HCT116 (cell line): ENCODE measurements around the gene LRRC4. TPM values are rescaled to one million over a fixed set of nuclear protein-coding genes. Genes with fewer than 3 reads are reported as not detected.

Experiments
- ATAC-seq: fragments of 200-7000 bp; cut with Tn5 transposase; 2 replicates; pipeline ENCODE4 v1.9.1; 2020; ENCODE audit warnings: mild to moderate bottlenecking, moderate library complexity
- BruUV-seq: library from RNA; stranded (reverse); fragments of 400-500 nt; replicated peaks from 2 replicates; lab custom pipeline; 2021; lab: Mats Ljungman, UMichigan
- CTCF ChIA-PET: fragments of 300-600 bp; sonication (Branson Sonifier 250); formaldehyde crosslinking; loops from one replicate; lab custom pipeline; 2021; ENCODE audit warnings: antibody characterized with exemption; lab: Charles Lee
- POLR2A ChIA-PET: fragments of 300-600, 350-600 bp; sonication (Branson Sonifier 250); formaldehyde crosslinking; loops from one replicate; lab custom pipeline; 2021; ENCODE audit warnings: antibody characterized with exemption; lab: Charles Lee
- RAD21 ChIA-PET, 2 experiments: fragments of 300-600 bp; sonication (Branson Sonifier 250); formaldehyde crosslinking; loops; one replicate each; lab custom pipeline; 2023; ENCODE audit warnings: low total read pairs in 2 of 2; ENCODE audit not compliant: uncharacterized antibody in 2 of 2, unreplicated experiment in 2 of 2, low non-redundant PET in 1 of 2; lab: Charles Lee
- DNase-seq: peaks from one replicate; pipeline ENCODE4 v3.0.0-alpha.2; 2010; ENCODE audit warnings: low read depth, low spot score
- H2AFZ ChIP-seq: fragments of 200-600 bp; shearing (Covaris generic), sonication (generic); 2 replicates; pipeline ENCODE4 v1.6.1; 2017; ENCODE audit warnings: low read depth, mixed run types, mixed read lengths, antibody characterized with exemption, low read length; ENCODE audit not compliant: poor library complexity, severe bottlenecking
- H3K27ac ChIP-seq: 2 replicates; pipeline ENCODE4 v1.5.1; 2012; ENCODE audit warnings: low read depth, low read length
- H3K27me3 ChIP-seq: fragments of 200-600 bp; sonication (generic); 2 replicates; pipeline ENCODE4 v1.6.1; 2016; ENCODE audit warnings: mixed run types, low read length, mixed read lengths; ENCODE audit not compliant: insufficient read depth
- H3K36me3 ChIP-seq, 2 experiments: fragments of 200-500 bp in 1 of 2; fragments of 200-600 bp in 1 of 2; sonication (Bioruptor generic) in 1 of 2; sonication (generic) in 1 of 2; 2 replicates each; pipeline versions ENCODE4 v1.5.1 to v1.6.1; 2014 to 2016; ENCODE audit warnings: low read length in 2 of 2, inconsistent platforms in 1 of 2, mixed read lengths in 1 of 2, mixed run types in 1 of 2; ENCODE audit not compliant: insufficient read depth in 2 of 2, control insufficient read depth in 1 of 2
- H3K4me1 ChIP-seq, 2 experiments: fragments of 200-600 bp in 1 of 2; sonication (generic) in 1 of 2; 2 replicates each; pipeline versions ENCODE4 v1.5.1 to v1.6.1; 2012 to 2017; ENCODE audit warnings: low read length in 2 of 2, inconsistent platforms in 1 of 2, mild to moderate bottlenecking in 1 of 2, mixed read lengths in 1 of 2, mixed run types in 1 of 2, moderate library complexity in 1 of 2; ENCODE audit not compliant: insufficient read depth in 2 of 2, control insufficient read depth in 1 of 2
- H3K4me2 ChIP-seq: fragments of 200-600 bp; sonication (generic); 2 replicates; pipeline ENCODE4 v1.6.1; 2017; ENCODE audit warnings: mixed run types, low read length, mixed read lengths
- H3K4me3 ChIP-seq, 2 experiments: fragments of 200-600 bp in 1 of 2; sonication (generic) in 1 of 2; replicated peaks in 1 of 2; 2 replicates each; pipeline ENCODE4 v1.5.1; 2011 to 2016; ENCODE audit warnings: low read length in 2 of 2, control low read depth in 1 of 2, low read depth in 1 of 2, mild to moderate bottlenecking in 1 of 2, mixed read lengths in 1 of 2, mixed run types in 1 of 2
- H3K79me2 ChIP-seq: fragments of 200-600 bp; sonication (generic); 2 replicates; pipeline ENCODE4 v1.6.1; 2017; ENCODE audit warnings: mild to moderate bottlenecking, mixed run types, low read length, moderate library complexity, mixed read lengths; ENCODE audit not compliant: insufficient read depth
- H3K9ac ChIP-seq: fragments of 200-600 bp; sonication (generic); 2 replicates; pipeline ENCODE4 v1.6.1; 2016; ENCODE audit warnings: low read length, mixed read lengths
- H3K9me2 ChIP-seq: fragments of 200-600 bp; sonication (generic), shearing (Covaris generic); 2 replicates; pipeline ENCODE4 v1.6.1; 2017; ENCODE audit warnings: mixed run types, mild to moderate bottlenecking, moderate library complexity; ENCODE audit not compliant: insufficient read depth
- H3K9me3 ChIP-seq, 2 experiments: fragments of 200-500 bp in 1 of 2; fragments of 200-600 bp in 1 of 2; sonication (Bioruptor generic) in 1 of 2; sonication (generic) in 1 of 2; 2 replicates each; pipeline ENCODE4 v1.6.1; 2014 to 2017; ENCODE audit warnings: low read length in 2 of 2, mixed read lengths in 2 of 2, inconsistent platforms in 1 of 2, low read depth in 1 of 2, mild to moderate bottlenecking in 1 of 2, mixed run types in 1 of 2, moderate library complexity in 1 of 2; ENCODE audit not compliant: control insufficient read depth in 1 of 2, insufficient read depth in 1 of 2
- H4K20me1 ChIP-seq: fragments of 200-600 bp; sonication (generic), shearing (Covaris generic); 2 replicates; pipeline ENCODE4 v1.6.1; 2017; ENCODE audit warnings: mixed run types, mild to moderate bottlenecking, moderate library complexity; ENCODE audit not compliant: insufficient read depth
- EZH2 ChIP-seq: fragments of 200-600 bp; sonication (generic); IDR thresholded peaks from 2 replicates; pipeline ENCODE4 v1.6.1; 2017; ENCODE audit warnings: antibody characterized with exemption, mixed run types
- JUND ChIP-seq: IDR thresholded peaks from 2 replicates; pipeline ENCODE4 v1.6.1; 2012
- SIN3A ChIP-seq: IDR thresholded peaks from 2 replicates; pipeline ENCODE4 v1.6.1; 2012; ENCODE audit warnings: low read depth
- SP1 ChIP-seq: IDR thresholded peaks from 2 replicates; pipeline ENCODE4 v1.6.1; 2012; ENCODE audit warnings: low read depth
- SRF ChIP-seq: IDR thresholded peaks from 2 replicates; pipeline ENCODE4 v1.6.1; 2012; ENCODE audit warnings: low read depth
- ZNF274 ChIP-seq: fragments of 200-500 bp; sonication (Bioruptor generic); IDR thresholded peaks from 2 replicates; pipeline ENCODE4 v1.6.1; 2014; ENCODE audit warnings: mild to moderate bottlenecking, low read depth, low read length, inconsistent platforms
- intact Hi-C: fragments of 100-400 bp; cut with micrococcal nuclease; formaldehyde crosslinking; loops from 2 replicates; pipeline ENCODE4 v1.10.0; 2022
- total RNA-seq: library from RNA; stranded (reverse); gene quantifications from one replicate; pipeline ENCODE4 v1.2.1, GENCODE V29; 2021; ENCODE audit not compliant: unreplicated experiment
- TF ChIP-seq, protein P1 (sequence below), 3 experiments: fragments of 200-600 bp in 1 of 3; sonication (generic) in 1 of 3; IDR thresholded peaks in 2 of 3; conservative IDR thresholded peaks in 1 of 3; 2 replicates each; pipeline ENCODE4 v1.5.1; 2012 to 2017; ENCODE audit warnings: low read depth in 2 of 3, low read length in 2 of 3, antibody characterized with exemption in 1 of 3, borderline replicate concordance in 1 of 3, control low read depth in 1 of 3, mild to moderate bottlenecking in 1 of 3, mixed read lengths in 1 of 3, mixed run types in 1 of 3, moderate library complexity in 1 of 3; ENCODE audit not compliant: insufficient read depth in 1 of 3

The LRRC4 gene
- total RNA-seq, 1 experiment from 2014 or later = not detected

DNA sequence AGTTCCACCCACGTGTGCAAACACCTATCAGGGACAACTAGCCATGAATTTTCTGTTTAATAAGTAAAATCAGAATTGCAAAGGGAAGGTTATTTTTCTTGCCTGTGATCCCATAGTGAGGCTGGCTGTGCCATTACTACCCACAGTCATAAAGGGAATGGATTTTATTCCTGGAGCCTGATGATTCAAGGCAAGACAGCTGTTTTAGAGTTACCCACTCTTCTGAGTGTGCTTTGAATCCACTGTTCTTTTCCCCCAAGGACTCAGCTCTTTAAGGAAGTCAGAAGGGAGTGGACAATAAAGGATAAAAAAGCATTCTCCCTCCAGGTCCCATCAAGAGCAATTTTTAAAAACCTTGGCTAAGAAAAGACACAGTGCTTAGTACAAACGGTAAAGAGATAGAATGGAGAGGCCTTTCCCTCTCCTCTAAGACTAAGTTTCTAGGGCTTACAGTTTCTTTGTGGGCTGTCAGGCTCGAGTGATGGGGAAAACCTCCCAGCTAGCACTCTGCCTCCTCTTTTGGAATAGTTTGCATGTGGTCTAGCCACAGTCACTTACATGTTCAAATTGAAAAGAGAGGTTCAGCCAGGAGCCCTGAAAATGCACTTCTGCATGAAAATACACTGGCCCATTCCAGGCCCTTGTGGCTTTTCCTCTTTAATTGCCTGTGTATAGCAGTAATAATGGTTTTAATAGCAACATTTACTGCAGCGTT, 5.1 kb upstream of the LRRC4 start:
- ChIA-PET CTCF (interaction anchor here (1.1 to 2.2 kb wide), 2 partner anchors 16 to 173 kb away, joined by 3 to 10 read pairs; no protein-coding TSS in a partner anchor), RAD21 (interaction anchor here in 1 of 2 experiments (1.2 kb wide), 1 partner anchor 173 kb away, joined by 4 read pairs; no protein-coding TSS in a partner anchor), POLR2A (no interaction called here)
- Histone ChIP-seq H3K4me2 (no peak overlapping the region), H4K20me1 (no peaks in the 10 kb centered on the region), H3K9me2 (no peaks in the 10 kb centered on the region), H3K4me1 (peaks cover 5 to 21% of the 10 kb centered on the region in 2 experiments; a peak in 3 of 4 replicates), H3K9ac (no peak overlapping the region), H3K27me3 (no peaks in the 10 kb centered on the region), H3K4me3 (no peak overlapping the region), H3K36me3 (no peaks in the 10 kb centered on the region), H3K27ac (no peak overlapping the region), H3K9me3 (no peaks in the 10 kb centered on the region), H3K79me2 (peaks cover 4% of the 10 kb centered on the region; the same call in 1 of the 2 replicates), H2AFZ (no peak overlapping the region)
- intact Hi-C loops = no loop called here
- DNase-seq (no peak), ATAC-seq (no peak)
- BruUV-seq = no TSS peak
- TF ChIP-seq SRF = no peak
- TF ChIP-seq, protein P1, sequence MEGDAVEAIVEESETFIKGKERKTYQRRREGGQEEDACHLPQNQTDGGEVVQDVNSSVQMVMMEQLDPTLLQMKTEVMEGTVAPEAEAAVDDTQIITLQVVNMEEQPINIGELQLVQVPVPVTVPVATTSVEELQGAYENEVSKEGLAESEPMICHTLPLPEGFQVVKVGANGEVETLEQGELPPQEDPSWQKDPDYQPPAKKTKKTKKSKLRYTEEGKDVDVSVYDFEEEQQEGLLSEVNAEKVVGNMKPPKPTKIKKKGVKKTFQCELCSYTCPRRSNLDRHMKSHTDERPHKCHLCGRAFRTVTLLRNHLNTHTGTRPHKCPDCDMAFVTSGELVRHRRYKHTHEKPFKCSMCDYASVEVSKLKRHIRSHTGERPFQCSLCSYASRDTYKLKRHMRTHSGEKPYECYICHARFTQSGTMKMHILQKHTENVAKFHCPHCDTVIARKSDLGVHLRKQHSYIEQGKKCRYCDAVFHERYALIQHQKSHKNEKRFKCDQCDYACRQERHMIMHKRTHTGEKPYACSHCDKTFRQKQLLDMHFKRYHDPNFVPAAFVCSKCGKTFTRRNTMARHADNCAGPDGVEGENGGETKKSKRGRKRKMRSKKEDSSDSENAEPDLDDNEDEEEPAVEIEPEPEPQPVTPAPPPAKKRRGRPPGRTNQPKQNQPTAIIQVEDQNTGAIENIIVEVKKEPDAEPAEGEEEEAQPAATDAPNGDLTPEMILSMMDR (IDR thresholded peaks at IDR 0.05 in 2 of 3, conservative IDR thresholded peaks at IDR 0.05 in 1 of 3; ENCODE audit: borderline replicate concordance in 1 of 3, insufficient read depth in 1 of 3, low read depth in 2 of 3, low read length in 2 of 3) = no peak
- TF ChIP-seq SP1 = no peak
- no peak for TF ChIP-seq JUND
- TF ChIP-seq EZH2 = no peak
- no peak for TF ChIP-seq SIN3A
- TF ChIP-seq ZNF274 = no peak
